Measurements from ENCODE around the gene STRIP1. TPM values are rescaled to one million over a fixed set of nuclear protein-coding genes. Genes with fewer than 3 reads are reported as not detected.

STRIP1 gene
- total and polyA plus RNA-seq, 2 donors (not counting 3 experiments of a cell fraction or from before 2014, with no cell fraction given): 26.2 to 42.1 TPM

DNA sequence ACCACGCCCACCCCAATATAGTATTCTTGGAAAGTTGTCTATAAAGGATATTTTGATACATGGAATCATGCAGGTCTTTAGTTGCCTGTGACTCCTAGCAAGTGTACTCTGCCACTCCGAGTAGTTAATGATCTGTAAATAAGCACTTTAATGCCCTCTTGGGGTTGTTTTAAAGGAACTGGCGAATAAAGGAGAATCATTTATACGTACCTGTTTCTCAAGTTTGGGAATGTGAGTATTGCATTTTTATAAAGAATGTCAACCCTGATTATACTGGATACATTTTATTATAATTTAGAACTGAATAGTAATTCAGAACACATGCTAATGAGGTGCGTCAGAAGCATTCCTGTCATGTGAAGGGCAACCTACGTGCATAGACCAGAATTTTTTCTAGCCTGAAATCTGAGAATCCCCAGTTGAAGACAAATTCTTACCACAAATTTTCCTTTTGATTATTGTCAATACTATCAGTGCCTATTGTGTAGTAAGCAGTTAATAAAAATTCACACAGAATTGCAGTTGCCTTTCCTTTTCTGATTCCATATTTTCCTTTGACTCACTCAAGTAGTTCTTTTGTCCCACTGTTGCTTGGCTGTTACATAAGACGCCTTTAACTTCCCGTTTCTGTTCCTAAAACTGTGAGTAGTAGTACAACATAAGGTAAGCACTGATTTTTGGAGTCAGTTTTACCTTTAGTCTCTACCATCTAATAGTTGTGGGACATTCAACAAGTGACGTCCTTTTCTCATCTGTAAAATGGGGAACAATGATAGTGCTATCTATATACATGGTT is 44.7 kb upstream of the STRIP1 start:
- H3K27ac ChIP-seq (ENCODE audit: insufficient read depth, low read depth, low read length): no peak overlapping the region
- dilution Hi-C loops (cut with MboI; ENCODE audit: extremely low pct_ligation_motif_present, low sequenced_read_pairs): no loop called here

DNA sequence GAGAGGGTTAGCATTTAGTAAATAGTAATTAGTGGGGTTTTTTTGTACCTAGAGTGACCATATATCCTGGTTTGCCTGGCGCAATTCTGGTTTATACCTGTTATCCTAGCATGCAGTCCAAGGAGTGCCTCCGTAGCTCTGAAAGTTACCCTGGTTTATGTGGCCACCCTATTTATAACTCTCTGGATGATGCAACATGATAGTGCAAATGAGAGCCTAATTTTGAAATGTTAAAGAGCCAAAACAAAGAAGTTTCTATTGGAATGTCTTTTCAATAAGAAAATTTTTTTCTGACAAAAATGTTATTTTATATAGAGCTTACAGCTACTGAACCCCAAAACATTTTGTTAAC is 44.1 kb upstream of the STRIP1 start:
- no peak overlapping the region for H3K27ac ChIP-seq (ENCODE audit: insufficient read depth, low read depth, low read length)
- peaks cover 84% of the 10 kb centered on the region for H3K79me2 ChIP-seq (ENCODE audit: control insufficient read depth, insufficient read depth, low read length)
- no peak overlapping the region for H2AFZ ChIP-seq (ENCODE audit: low read depth, low read length)
- no peak for TF ChIP-seq MYC (IDR thresholded peaks at IDR 0.05; ENCODE audit: low read depth, low read length)
- no peak for TF ChIP-seq EZH2 (IDR thresholded peaks at IDR 0.05; ENCODE audit: borderline replicate concordance, low read depth, low read length, severe bottlenecking)
- no peak for TF ChIP-seq POLR2AphosphoS5 (IDR thresholded peaks at IDR 0.05; ENCODE audit: insufficient read depth, low read depth, low read length)
- TF ChIP-seq POLR2A (IDR thresholded peaks at IDR 0.05; ENCODE audit: low read depth, low read length): no peak
- no peak for TF ChIP-seq GATA2 (IDR thresholded peaks at IDR 0.05; ENCODE audit: insufficient read depth, insufficient read length, low read depth, low read length)
- TF ChIP-seq, protein P1, sequence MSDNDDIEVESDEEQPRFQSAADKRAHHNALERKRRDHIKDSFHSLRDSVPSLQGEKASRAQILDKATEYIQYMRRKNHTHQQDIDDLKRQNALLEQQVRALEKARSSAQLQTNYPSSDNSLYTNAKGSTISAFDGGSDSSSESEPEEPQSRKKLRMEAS (IDR thresholded peaks at IDR 0.05; ENCODE audit: insufficient read depth, insufficient read length): no peak
- no peak for TF ChIP-seq FOS (IDR thresholded peaks at IDR 0.05; ENCODE audit: borderline replicate concordance, insufficient read depth, low read length)
- TF ChIP-seq, protein P2, sequence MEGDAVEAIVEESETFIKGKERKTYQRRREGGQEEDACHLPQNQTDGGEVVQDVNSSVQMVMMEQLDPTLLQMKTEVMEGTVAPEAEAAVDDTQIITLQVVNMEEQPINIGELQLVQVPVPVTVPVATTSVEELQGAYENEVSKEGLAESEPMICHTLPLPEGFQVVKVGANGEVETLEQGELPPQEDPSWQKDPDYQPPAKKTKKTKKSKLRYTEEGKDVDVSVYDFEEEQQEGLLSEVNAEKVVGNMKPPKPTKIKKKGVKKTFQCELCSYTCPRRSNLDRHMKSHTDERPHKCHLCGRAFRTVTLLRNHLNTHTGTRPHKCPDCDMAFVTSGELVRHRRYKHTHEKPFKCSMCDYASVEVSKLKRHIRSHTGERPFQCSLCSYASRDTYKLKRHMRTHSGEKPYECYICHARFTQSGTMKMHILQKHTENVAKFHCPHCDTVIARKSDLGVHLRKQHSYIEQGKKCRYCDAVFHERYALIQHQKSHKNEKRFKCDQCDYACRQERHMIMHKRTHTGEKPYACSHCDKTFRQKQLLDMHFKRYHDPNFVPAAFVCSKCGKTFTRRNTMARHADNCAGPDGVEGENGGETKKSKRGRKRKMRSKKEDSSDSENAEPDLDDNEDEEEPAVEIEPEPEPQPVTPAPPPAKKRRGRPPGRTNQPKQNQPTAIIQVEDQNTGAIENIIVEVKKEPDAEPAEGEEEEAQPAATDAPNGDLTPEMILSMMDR (IDR thresholded peaks at IDR 0.05; ENCODE audit: extremely low read depth in 1 of 2, insufficient read depth in 1 of 2, low read depth in 1 of 2, low read length in 2 of 2): no peak
- no peak for TF ChIP-seq JUN (IDR thresholded peaks at IDR 0.05; ENCODE audit: borderline replicate concordance, insufficient read depth, insufficient read length, low read depth)
- H3K9me3 ChIP-seq (replicated peaks; ENCODE audit: control insufficient read depth, insufficient read depth, low read length): no peaks in the 10 kb centered on the region
- no peaks in the 10 kb centered on the region for H3K9me1 ChIP-seq (replicated peaks; ENCODE audit: control insufficient read depth, extremely low read depth, insufficient read depth, low read length)
- BruUV-seq (replicated peaks): no TSS peak
- H3K36me3 ChIP-seq (ENCODE audit: control insufficient read depth in 2 of 2, extremely low read depth in 1 of 2, insufficient read depth in 2 of 2, low read length in 2 of 2): peaks cover 0 to 2% of the 10 kb centered on the region in 2 experiments
- H3K4me3 ChIP-seq (replicated peaks in 1 of 3; ENCODE audit: insufficient read depth in 1 of 3, low read depth in 1 of 3, low read length in 3 of 3): no peak overlapping the region
- CTCF ChIA-PET: no interaction called here
- peaks cover 17% of the 10 kb centered on the region for H3K4me1 ChIP-seq (ENCODE audit: control insufficient read depth, extremely low read depth, insufficient read depth, low read length)
- no peaks in the 10 kb centered on the region for H4K20me1 ChIP-seq (replicated peaks; ENCODE audit: control insufficient read depth, extremely low read depth, insufficient read depth, low read length)
- intact Hi-C loops (cut with micrococcal nuclease): no loop called here
- H3K27me3 ChIP-seq (ENCODE audit: control insufficient read depth in 2 of 2, insufficient read depth in 2 of 2, low read length in 2 of 2): no peaks in the 10 kb centered on the region
- FAIRE-seq (no peak), DNase-seq (ENCODE audit: low read depth, low spot score) (no peak)
- H3K4me2 ChIP-seq (ENCODE audit: insufficient read depth, low read length): no peak overlapping the region
- POLR2A ChIA-PET: no interaction called here
- dilution Hi-C loops (cut with MboI; ENCODE audit: extremely low pct_ligation_motif_present, low sequenced_read_pairs): no loop called here
- no peak overlapping the region for H3K9ac ChIP-seq (replicated peaks; ENCODE audit: extremely low read depth, insufficient read depth, low read length)

More for the DNA sequence above, 44.7 kb upstream of the STRIP1 start:
- H3K79me2 ChIP-seq (ENCODE audit: control insufficient read depth, insufficient read depth, low read length): peaks cover 81% of the 10 kb centered on the region
- FAIRE-seq (no peak), DNase-seq (ENCODE audit: low read depth, low spot score) (no peak)
- H3K27me3 ChIP-seq (ENCODE audit: control insufficient read depth in 2 of 2, insufficient read depth in 2 of 2, low read length in 2 of 2): no peaks in the 10 kb centered on the region
- peaks cover 0 to 2% of the 10 kb centered on the region in 2 experiments for H3K36me3 ChIP-seq (ENCODE audit: control insufficient read depth in 2 of 2, extremely low read depth in 1 of 2, insufficient read depth in 2 of 2, low read length in 2 of 2)
- TF ChIP-seq, protein P1 (IDR thresholded peaks at IDR 0.05; ENCODE audit: insufficient read depth, insufficient read length): no peak
- TF ChIP-seq FOS (IDR thresholded peaks at IDR 0.05; ENCODE audit: borderline replicate concordance, insufficient read depth, low read length) (no peak), MYC (IDR thresholded peaks at IDR 0.05; ENCODE audit: low read depth, low read length) (no peak), POLR2AphosphoS5 (IDR thresholded peaks at IDR 0.05; ENCODE audit: insufficient read depth, low read depth, low read length) (no peak), EZH2 (IDR thresholded peaks at IDR 0.05; ENCODE audit: borderline replicate concordance, low read depth, low read length, severe bottlenecking) (no peak)
- H3K9ac ChIP-seq (replicated peaks; ENCODE audit: extremely low read depth, insufficient read depth, low read length): no peak overlapping the region
- no peak overlapping the region for H3K4me2 ChIP-seq (ENCODE audit: insufficient read depth, low read length)
- H3K9me3 ChIP-seq (replicated peaks; ENCODE audit: control insufficient read depth, insufficient read depth, low read length): no peaks in the 10 kb centered on the region
- H2AFZ ChIP-seq (ENCODE audit: low read depth, low read length): no peak overlapping the region
- BruUV-seq (replicated peaks): no TSS peak
- intact Hi-C loops (cut with micrococcal nuclease): no loop called here
- no peak overlapping the region for H3K4me3 ChIP-seq (replicated peaks in 1 of 3; ENCODE audit: insufficient read depth in 1 of 3, low read depth in 1 of 3, low read length in 3 of 3)
- peaks cover 17% of the 10 kb centered on the region for H3K4me1 ChIP-seq (ENCODE audit: control insufficient read depth, extremely low read depth, insufficient read depth, low read length)
- no peaks in the 10 kb centered on the region for H3K9me1 ChIP-seq (replicated peaks; ENCODE audit: control insufficient read depth, extremely low read depth, insufficient read depth, low read length)
- CTCF ChIA-PET: interaction anchor here (1.5 kb wide), 1 partner anchor 350 kb away, joined by 4 read pairs; no protein-coding TSS in a partner anchor
- no peaks in the 10 kb centered on the region for H4K20me1 ChIP-seq (replicated peaks; ENCODE audit: control insufficient read depth, extremely low read depth, insufficient read depth, low read length)
- POLR2A ChIA-PET: no interaction called here

All from endothelial cell of umbilical vein (primary cell).